Keratinocyte (primary cell): ENCODE results near the gene SIM1. TPM values are rescaled to one million over a fixed set of nuclear protein-coding genes. Genes with fewer than 3 reads are reported as not detected.

Experiments used
- DNase-seq: peaks from one replicate; pipeline ENCODE4 v3.0.0-alpha.2; 2011; ENCODE audit warnings: low read depth, missing footprints, low spot score
- FAIRE-seq: peaks from 2 replicates; lab custom pipeline; 2011; peaks lifted over from hg19 to GRCh38; lab: Jason Lieb, UNC
- H2AFZ ChIP-seq: 2 replicates; pipeline ENCODE4 v1.6.0; 2012; ENCODE audit warnings: low read length, control low read depth, inconsistent platforms; ENCODE audit not compliant: control insufficient read depth
- H3K27ac ChIP-seq: 2 replicates; pipeline ENCODE4 v1.5.1; 2011; ENCODE audit warnings: low read length; ENCODE audit not compliant: control insufficient read depth, insufficient read depth
- H3K27me3 ChIP-seq: 3 replicates; pipeline ENCODE4 v1.6.0; 2011; ENCODE audit warnings: low read length; ENCODE audit not compliant: control insufficient read depth, insufficient read depth; ENCODE audit errors: extremely low read depth
- H3K36me3 ChIP-seq, 2 experiments: 2 replicates in 1 of 2; 3 replicates in 1 of 2; pipeline ENCODE4 v1.5.1; 2011; ENCODE audit warnings: low read length in 2 of 2, mild to moderate bottlenecking in 1 of 2; ENCODE audit not compliant: control insufficient read depth in 2 of 2, insufficient read depth in 2 of 2; ENCODE audit errors: extremely low read depth in 1 of 2
- H3K4me1 ChIP-seq: 3 replicates; pipeline ENCODE4 v1.5.1; 2011; ENCODE audit warnings: low read length; ENCODE audit not compliant: control insufficient read depth, insufficient read depth; ENCODE audit errors: extremely low read depth
- H3K4me2 ChIP-seq: 3 replicates; pipeline ENCODE4 v1.6.0; 2011; ENCODE audit warnings: low read depth, low read length; ENCODE audit not compliant: control insufficient read depth, insufficient read depth; ENCODE audit errors: extremely low read depth
- H3K4me3 ChIP-seq, 3 experiments: fragments of 200-600 bp in 1 of 3; sonication (generic) in 1 of 3; 2 replicates in 2 of 3; 3 replicates in 1 of 3; pipeline ENCODE4 v1.5.1; 2011 to 2016; ENCODE audit warnings: low read length in 3 of 3, mild to moderate bottlenecking in 3 of 3, control low read depth in 2 of 3, inconsistent platforms in 1 of 3, low read depth in 1 of 3, mixed read lengths in 1 of 3, mixed run types in 1 of 3, moderate library complexity in 1 of 3; ENCODE audit not compliant: control insufficient read depth in 2 of 3, insufficient read depth in 2 of 3; ENCODE audit errors: extremely low read depth in 1 of 3
- H3K79me2 ChIP-seq: 2 replicates; pipeline ENCODE4 v1.6.0; 2012; ENCODE audit warnings: low read length; ENCODE audit not compliant: control insufficient read depth, insufficient read depth
- H3K9ac ChIP-seq: 3 replicates; pipeline ENCODE4 v1.6.0; 2011; ENCODE audit warnings: low read length; ENCODE audit not compliant: control insufficient read depth, insufficient read depth; ENCODE audit errors: extremely low read depth
- H3K9me1 ChIP-seq: 3 replicates; pipeline ENCODE4 v1.6.0; 2011; ENCODE audit warnings: low read length; ENCODE audit not compliant: control insufficient read depth, insufficient read depth; ENCODE audit errors: extremely low read depth
- H3K9me3 ChIP-seq: 2 replicates; pipeline ENCODE4 v1.5.1; 2012; ENCODE audit warnings: low read depth, low read length; ENCODE audit not compliant: control insufficient read depth
- H4K20me1 ChIP-seq: 3 replicates; pipeline ENCODE4 v1.6.0; 2011; ENCODE audit warnings: low read length; ENCODE audit not compliant: control insufficient read depth, insufficient read depth; ENCODE audit errors: extremely low read depth
- CTCF ChIP-seq, 3 experiments: IDR thresholded peaks in 1 of 3; conservative IDR thresholded peaks in 1 of 3; optimal IDR thresholded peaks in 1 of 3; 2 replicates in 2 of 3; 3 replicates in 1 of 3; pipeline versions ENCODE3 to v1.5.1; 2011; ENCODE audit warnings: low read length in 3 of 3, mild to moderate bottlenecking in 3 of 3, moderate library complexity in 2 of 3, control low read depth in 1 of 3, inconsistent platforms in 1 of 3; ENCODE audit not compliant: insufficient read depth in 2 of 3; ENCODE audit errors: extremely low read depth in 1 of 3
- EZH2 ChIP-seq: IDR thresholded peaks from one replicate; pipeline ENCODE4 v1.6.1; 2012; ENCODE audit warnings: inconsistent platforms, mild to moderate bottlenecking, low read length, moderate library complexity
- dilution Hi-C: fragments of 300-500 bp; cut with MboI; formaldehyde crosslinking; loops from one replicate; pipeline ENCODE4 v1.7.0; 2020; ENCODE audit warnings: low sequenced_read_pairs; ENCODE audit not compliant: extremely low pct_ligation_motif_present
- polyA plus RNA-seq, 5 experiments: library from polyadenylated mRNA; depleted of rRNA in 3 of 5; stranded (reverse) in 3 of 5; stranded (forward) in 1 of 5; unstranded in 1 of 5; fragments of >200 nt; gene quantifications; 1 replicate in 1 of 5; 2 replicates in 3 of 5; 3 replicates in 1 of 5; pipeline versions ENCODE4 v1.2.1 to v1.2.3, GENCODE V29; 2011 to 2012; ENCODE audit warnings: missing spikeins in 2 of 5, low read depth in 1 of 5, low replicate concordance in 1 of 5

Gene SIM1
- polyA plus RNA-seq, 1 donor (not counting 4 experiments of a cell fraction or from before 2014, with no cell fraction given) = not detected

- TF ChIP-seq EZH2 (no peak), CTCF (optimal IDR thresholded peaks at IDR 0.05 in 1 of 3, IDR thresholded peaks at IDR 0.05 in 1 of 3, conservative IDR thresholded peaks at IDR 0.05 in 1 of 3; ENCODE audit: extremely low read depth in 1 of 3, insufficient read depth in 2 of 3, low read length in 3 of 3) (no peak)
- FAIRE-seq (peak; percentile 41), DNase-seq (no peak)
- H3K27me3 ChIP-seq = no peaks in the 10 kb centered on the region
- H3K9ac ChIP-seq = no peak overlapping the region
- H3K9me3 ChIP-seq = no peaks in the 10 kb centered on the region
- no peak overlapping the region for H3K4me2 ChIP-seq
- H2AFZ ChIP-seq = no peak overlapping the region
- dilution Hi-C loops = no loop called here
- H4K20me1 ChIP-seq = no peaks in the 10 kb centered on the region
- H3K36me3 ChIP-seq = no peaks in the 10 kb centered on the region
- no peaks in the 10 kb centered on the region for H3K9me1 ChIP-seq
- H3K4me3 ChIP-seq = no peak overlapping the region
- H3K79me2 ChIP-seq = no peaks in the 10 kb centered on the region
- H3K27ac ChIP-seq = no peak overlapping the region
- no peaks in the 10 kb centered on the region for H3K4me1 ChIP-seq
Measured at GRCh38 chr6:100336876-100337275, 127.8 kb downstream of the SIM1 start.

- Histone ChIP-seq H3K9me3 (no peaks in the 10 kb centered on the region), H3K4me3 (no peak overlapping the region), H3K36me3 (no peaks in the 10 kb centered on the region), H3K79me2 (no peaks in the 10 kb centered on the region), H3K9ac (no peak overlapping the region), H2AFZ (no peak overlapping the region), H3K27me3 (no peaks in the 10 kb centered on the region), H3K4me1 (no peaks in the 10 kb centered on the region), H3K27ac (no peak overlapping the region), H3K9me1 (no peaks in the 10 kb centered on the region), H4K20me1 (no peaks in the 10 kb centered on the region), H3K4me2 (no peak overlapping the region)
- dilution Hi-C loops = no loop called here
- DNase-seq = no peak
- FAIRE-seq = no peak
- TF ChIP-seq EZH2 = no peak
- TF ChIP-seq CTCF (optimal IDR thresholded peaks at IDR 0.05 in 1 of 3, IDR thresholded peaks at IDR 0.05 in 1 of 3, conservative IDR thresholded peaks at IDR 0.05 in 1 of 3; ENCODE audit: extremely low read depth in 1 of 3, insufficient read depth in 2 of 3, low read length in 3 of 3) = no peak
Measured at GRCh38 chr6:100335991-100336390, 128.7 kb downstream of the SIM1 start.
